ENCODE measurements around the gene XRCC1.

GRCh38 chr19:43495082-43495481 is 80.2 kb downstream of the XRCC1 start:
- TF ChIP-seq CTCF (IDR thresholded peaks at IDR 0.05) (no peak), ZFX (IDR thresholded peaks at IDR 0.05; ENCODE audit: borderline replicate concordance) (no peak)

Measured in 22Rv1 (cell line).